NCI-H510A treated with DMSO at 0.1 percent for 48 hours (cell line): ENCODE data around the gene RPRD1B.

Experiments
- DNase-seq: peaks from one replicate; lab custom pipeline; 2025; lab: John Stamatoyannopoulos, UW

RPRD1B gene

GRCh38 chr20:38033330-38034107, at the start of gene RPRD1B, which contains the start of gene TTI1:
Gene RPRD1B, plus strand, starts transcription at chr20:38033746. Its CDS starts 202 bp downstream, at chr20:38033948.
Gene TTI1, minus strand, starts transcription at chr20:38033456. Its CDS starts 19,640 bp downstream, at chr20:38013816.
- peak; percentile 86 for DNase-seq

- no peak for DNase-seq
Observed at GRCh38 chr20:37984018-37984785, 49.3 kb upstream of the RPRD1B start.

- no peak for DNase-seq
Observed at GRCh38 chr20:37986044-37986858, 47.3 kb upstream of the RPRD1B start.

- no peak for DNase-seq
Observed at GRCh38 chr20:37986873-37987601, 46.5 kb upstream of the RPRD1B start.

GRCh38 chr20:37987602-37988290, 45.8 kb upstream of the RPRD1B start:
- DNase-seq, result no peak

GRCh38 chr20:37988306-37988954, 45.1 kb upstream of the RPRD1B start:
- no peak for DNase-seq

- no peak for DNase-seq
Observed at GRCh38 chr20:37989601-37990295, 43.8 kb upstream of the RPRD1B start.

- peak; percentile 48 for DNase-seq
Observed at GRCh38 chr20:37990571-37991151, 42.9 kb upstream of the RPRD1B start.

GRCh38 chr20:37991157-37991866, 42.2 kb upstream of the RPRD1B start:
- no peak for DNase-seq

- DNase-seq, result no peak
Observed at GRCh38 chr20:37991908-37992307, 41.6 kb upstream of the RPRD1B start.

- DNase-seq, result peak; percentile 5
Observed at GRCh38 chr20:37992802-37993409, 40.6 kb upstream of the RPRD1B start.

- DNase-seq, result peak; percentile 48
Observed at GRCh38 chr20:37994512-37994911, 39.0 kb upstream of the RPRD1B start.

- DNase-seq, result peak; percentile 34
Observed at GRCh38 chr20:37995856-37996605, 37.5 kb upstream of the RPRD1B start.

- DNase-seq, result no peak
Observed at GRCh38 chr20:37997516-37997915, 36.0 kb upstream of the RPRD1B start.

GRCh38 chr20:37999526-38000263, 33.9 kb upstream of the RPRD1B start:
- DNase-seq, result no peak

GRCh38 chr20:38000293-38000692, 33.3 kb upstream of the RPRD1B start:
- no peak for DNase-seq
